Fibroblast of skin of scalp (primary cell): ENCODE measurements around the gene REEP2.
A peak's percentile ranks its signal among the peaks of the same experiment; 100 is the strongest.

ENCODE experiments used
- DNase-seq: peaks from one replicate; pipeline ENCODE4 v3.0.0-alpha.2; 2013

REEP2 gene

GRCh38 chr5:138448481-138449398, 9.9 kb downstream of the REEP2 start:
- DNase-seq: peak; percentile 89

GRCh38 chr5:138449501-138450239, 10.8 kb downstream of the REEP2 start:
- peak; percentile 79 for DNase-seq

GRCh38 chr5:138450971-138451370, 12.1 kb downstream of the REEP2 start:
- DNase-seq: no peak

- no peak for DNase-seq
Observed at GRCh38 chr5:138452720-138453119, 13.9 kb downstream of the REEP2 start.

- DNase-seq: no peak
Observed at GRCh38 chr5:138453590-138453989, 14.7 kb downstream of the REEP2 start.

GRCh38 chr5:138454121-138454520, 15.3 kb downstream of the REEP2 start:
- DNase-seq: no peak

- DNase-seq: no peak
Observed at GRCh38 chr5:138455232-138455930, 16.5 kb downstream of the REEP2 start.

- no peak for DNase-seq
Observed at GRCh38 chr5:138457531-138458275, 18.8 kb downstream of the REEP2 start.

- DNase-seq: no peak
Observed at GRCh38 chr5:138458384-138458783, 19.5 kb downstream of the REEP2 start.

- no peak for DNase-seq
Observed at GRCh38 chr5:138458856-138459255, 20.0 kb downstream of the REEP2 start.

GRCh38 chr5:138459311-138459933, 20.6 kb downstream of the REEP2 start:
- DNase-seq: no peak

GRCh38 chr5:138460032-138460693, 21.3 kb downstream of the REEP2 start:
- DNase-seq: no peak

GRCh38 chr5:138461343-138462125, 22.7 kb downstream of the REEP2 start:
- DNase-seq: peak; percentile 69

- no peak for DNase-seq
Observed at GRCh38 chr5:138463419-138464007, 24.7 kb downstream of the REEP2 start.

- peak; percentile 97 for DNase-seq
Observed at GRCh38 chr5:138464008-138464387, 25.1 kb downstream of the REEP2 start.

GRCh38 chr5:138464388-138465260, 25.8 kb downstream of the REEP2 start:
- peak; percentile 99 for DNase-seq

GRCh38 chr5:138465261-138466124, 26.6 kb downstream of the REEP2 start, which contains the start of gene EGR1:
Gene EGR1, plus strand, starts transcription at chr5:138465479. Its CDS starts 283 bp downstream, at chr5:138465762.
- DNase-seq: peak; percentile 93
